HEK293 (cell line): ENCODE measurements around the gene KIAA1614.

Source experiments
- CTCF ChIA-PET: fragments of 350-600 bp; formaldehyde crosslinking; extraction: SDS; loops from one replicate; lab custom pipeline; 2021; ENCODE audit warnings: antibody characterized with exemption; lab: Yijun Ruan, JAX
- POLR2A ChIA-PET: fragments of 300-600 bp; formaldehyde crosslinking; extraction: SDS; loops from one replicate; lab custom pipeline; 2020; ENCODE audit warnings: antibody characterized with exemption, inconsistent platforms; lab: Yijun Ruan, JAX
- H3K27ac ChIP-seq: fragments of 200-500 bp; sonication (Bioruptor generic); 2 replicates; pipeline ENCODE4 v1.5.1; 2014; ENCODE audit warnings: low read depth, low read length, control low read depth, inconsistent platforms; ENCODE audit errors: extremely low read depth
- H3K36me3 ChIP-seq, 2 experiments: fragments of 200-500 bp in 1 of 2; sonication (Bioruptor generic) in 1 of 2; 1 replicate in 1 of 2; 2 replicates in 1 of 2; pipeline ENCODE4 v1.5.1; 2014 to 2017; ENCODE audit warnings: inconsistent platforms in 2 of 2, low read length in 2 of 2; ENCODE audit not compliant: control insufficient read depth in 2 of 2, insufficient read depth in 1 of 2
- H3K4me1 ChIP-seq: fragments of 200-500 bp; sonication (Bioruptor generic); 2 replicates; pipeline ENCODE4 v1.5.1; 2014; ENCODE audit warnings: mild to moderate bottlenecking, low read length, inconsistent platforms; ENCODE audit not compliant: control insufficient read depth, insufficient read depth
- H3K4me3 ChIP-seq: 2 replicates; pipeline ENCODE4 v1.5.1; 2011; ENCODE audit warnings: low read depth, mild to moderate bottlenecking, control low read depth, low read length, moderate library complexity
- H3K9me3 ChIP-seq: fragments of 200-500 bp; sonication (Bioruptor generic); 2 replicates; pipeline ENCODE4 v1.5.1; 2014; ENCODE audit warnings: low read depth, low read length, inconsistent platforms; ENCODE audit not compliant: control insufficient read depth, insufficient read depth
- EGR2 ChIP-seq: fragments of 450-650 bp; formaldehyde crosslinking; IDR thresholded peaks from 2 replicates; pipeline ENCODE4 v1.5.1; 2016; ENCODE audit warnings: low read depth, missing biosample characterization, missing genetic modification characterization
- OSR2 ChIP-seq: fragments of 450-650 bp; formaldehyde crosslinking; IDR thresholded peaks from 2 replicates; pipeline ENCODE4 v1.5.1; 2016; ENCODE audit warnings: missing biosample characterization, missing genetic modification characterization
- REPIN1 ChIP-seq: fragments of 450-650 bp; formaldehyde crosslinking; IDR thresholded peaks from 2 replicates; pipeline ENCODE4 v1.5.1; 2017; ENCODE audit warnings: missing biosample characterization, missing genetic modification characterization, low read depth
- ZBTB1 ChIP-seq: fragments of 450-650 bp; formaldehyde crosslinking; IDR thresholded peaks from 2 replicates; pipeline ENCODE4 v1.5.1; 2016; ENCODE audit warnings: missing biosample characterization, missing genetic modification characterization
- ZBTB17 ChIP-seq: fragments of 450-650 bp; formaldehyde crosslinking; IDR thresholded peaks from 2 replicates; pipeline ENCODE4 v1.5.1; 2016; ENCODE audit warnings: missing biosample characterization, missing genetic modification characterization
- ZBTB7A ChIP-seq: fragments of 450-650 bp; formaldehyde crosslinking; IDR thresholded peaks from 2 replicates; pipeline ENCODE4 v1.5.1; 2016; ENCODE audit warnings: low read depth, missing biosample characterization, missing genetic modification characterization
- ZFHX2 ChIP-seq: fragments of 450-650 bp; formaldehyde crosslinking; conservative IDR thresholded peaks from 2 replicates; pipeline ENCODE4 v1.5.1; 2016; ENCODE audit warnings: missing biosample characterization, missing genetic modification characterization
- ZFP69B ChIP-seq: fragments of 450-650 bp; formaldehyde crosslinking; IDR thresholded peaks from 2 replicates; pipeline ENCODE4 v1.5.1; 2016; ENCODE audit warnings: missing biosample characterization, missing genetic modification characterization
- ZNF175 ChIP-seq: fragments of 450-650 bp; formaldehyde crosslinking; IDR thresholded peaks from 2 replicates; pipeline ENCODE4 v1.5.1; 2016; ENCODE audit warnings: missing biosample characterization, missing genetic modification characterization
- ZNF214 ChIP-seq: fragments of 450-650 bp; formaldehyde crosslinking; IDR thresholded peaks from 2 replicates; pipeline ENCODE4 v1.5.1; 2017; ENCODE audit warnings: missing biosample characterization, mild to moderate bottlenecking, missing genetic modification characterization, borderline replicate concordance
- ZNF23 ChIP-seq: fragments of 450-650 bp; formaldehyde crosslinking; IDR thresholded peaks from 2 replicates; pipeline ENCODE4 v1.5.1; 2016; ENCODE audit warnings: missing biosample characterization, missing genetic modification characterization, borderline replicate concordance
- ZNF239 ChIP-seq: fragments of 450-650 bp; formaldehyde crosslinking; IDR thresholded peaks from 2 replicates; pipeline ENCODE4 v1.5.1; 2016; ENCODE audit warnings: missing biosample characterization, missing genetic modification characterization
- ZNF311 ChIP-seq: fragments of 450-650 bp; formaldehyde crosslinking; IDR thresholded peaks from 2 replicates; pipeline ENCODE4 v1.5.1; 2017; ENCODE audit warnings: missing biosample characterization, missing genetic modification characterization, borderline replicate concordance
- ZNF350 ChIP-seq: fragments of 450-650 bp; formaldehyde crosslinking; IDR thresholded peaks from 2 replicates; pipeline ENCODE4 v1.5.0; 2017; ENCODE audit warnings: missing biosample characterization, mild to moderate bottlenecking, missing genetic modification characterization
- ZNF596 ChIP-seq: fragments of 450-650 bp; IDR thresholded peaks from 2 replicates; pipeline ENCODE4 v1.5.0; 2018; ENCODE audit warnings: missing biosample characterization, mild to moderate bottlenecking, missing genetic modification characterization, moderate library complexity
- ZNF600 ChIP-seq: fragments of 450-650 bp; formaldehyde crosslinking; IDR thresholded peaks from 2 replicates; pipeline ENCODE4 v1.5.1; 2016; ENCODE audit warnings: missing biosample characterization, missing genetic modification characterization
- ZNF747 ChIP-seq: fragments of 450-650 bp; formaldehyde crosslinking; IDR thresholded peaks from 2 replicates; pipeline ENCODE4 v1.5.1; 2016; ENCODE audit warnings: missing biosample characterization, missing genetic modification characterization
- ZNF792 ChIP-seq: fragments of 450-650 bp; formaldehyde crosslinking; IDR thresholded peaks from 2 replicates; pipeline ENCODE4 v1.5.1; 2016; ENCODE audit warnings: missing biosample characterization, missing genetic modification characterization
- TF ChIP-seq, protein P1 (sequence below): IDR thresholded peaks from 2 replicates; pipeline ENCODE4 v1.6.1; 2011; ENCODE audit warnings: mild to moderate bottlenecking, low read depth, low read length, borderline replicate concordance
- TF ChIP-seq, protein P2 (sequence below): fragments of 450-650 bp; formaldehyde crosslinking; IDR thresholded peaks from 2 replicates; pipeline ENCODE4 v1.5.1; 2017; ENCODE audit warnings: missing biosample characterization, missing genetic modification characterization
- TF ChIP-seq, protein P3 (sequence below): fragments of 450-650 bp; formaldehyde crosslinking; IDR thresholded peaks from 2 replicates; pipeline ENCODE4 v1.5.1; 2016; ENCODE audit warnings: missing biosample characterization, missing genetic modification characterization
- TF ChIP-seq, protein P4 (sequence below): fragments of 450-650 bp; formaldehyde crosslinking; IDR thresholded peaks from 2 replicates; pipeline ENCODE4 v1.5.1; 2017; ENCODE audit warnings: missing biosample characterization, missing genetic modification characterization
- TF ChIP-seq, protein P5 (sequence below): fragments of 450-650 bp; IDR thresholded peaks from 2 replicates; pipeline ENCODE4 v1.5.1; 2018; ENCODE audit warnings: missing biosample characterization, missing genetic modification characterization
- TF ChIP-seq, protein P6 (sequence below): fragments of 450-650 bp; formaldehyde crosslinking; conservative IDR thresholded peaks from 2 replicates; pipeline ENCODE4 v1.5.1; 2016; ENCODE audit warnings: low read depth, missing biosample characterization, missing genetic modification characterization

The KIAA1614 gene

DNA sequence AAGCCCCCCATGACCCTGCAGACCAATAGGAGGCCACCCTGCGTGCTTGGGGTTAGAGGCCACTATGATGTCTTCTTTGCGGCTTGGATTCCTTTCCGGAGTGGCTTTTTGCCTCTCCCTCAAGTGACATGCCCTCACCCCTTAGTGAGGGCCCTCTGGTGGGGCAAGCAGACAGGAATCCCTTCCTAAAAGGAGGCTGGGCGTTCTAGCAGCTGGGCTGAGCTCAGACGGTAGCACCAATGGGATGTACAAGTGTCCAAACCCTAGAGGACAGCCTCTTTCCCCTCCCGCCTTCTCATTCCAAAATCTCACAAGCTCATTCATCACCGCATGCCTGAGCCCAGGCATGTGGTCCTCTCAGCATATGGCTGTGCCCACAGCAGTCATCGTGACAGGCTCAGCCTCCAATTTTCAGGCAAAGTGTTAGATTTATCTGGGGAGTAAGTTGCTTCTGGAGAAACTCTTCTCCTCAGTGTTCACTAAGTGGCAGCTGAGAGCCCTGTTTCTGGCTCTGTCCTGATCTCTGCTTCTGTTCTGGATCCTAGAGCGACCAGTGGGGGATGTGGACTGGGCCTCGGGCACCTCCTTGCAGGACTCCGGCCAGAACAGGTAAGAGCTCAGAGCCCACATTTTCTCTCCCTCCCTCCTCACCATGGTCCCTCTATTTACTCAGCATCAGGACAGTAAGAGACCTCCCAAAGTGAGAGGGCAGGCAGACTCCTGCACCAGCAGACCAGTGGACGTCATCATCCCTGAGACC, 4.8 kb downstream of the KIAA1614 start:
- TF ChIP-seq ZNF175 (tag by site-specific recombination) (no peak), ZNF596 (tag by site-specific recombination) (no peak), ZBTB1 (tag by site-specific recombination) (no peak), ZNF311 (tag by site-specific recombination) (no peak), ZNF214 (tag by site-specific recombination) (no peak), ZFP69B (tag by site-specific recombination) (no peak), ZFHX2 (tag by site-specific recombination) (no peak), ZNF747 (tag by site-specific recombination) (no peak), ZNF792 (tag by site-specific recombination) (no peak), EGR2 (tag by site-specific recombination) (no peak), ZNF239 (tag by site-specific recombination) (no peak)
- TF ChIP-seq, protein P1, sequence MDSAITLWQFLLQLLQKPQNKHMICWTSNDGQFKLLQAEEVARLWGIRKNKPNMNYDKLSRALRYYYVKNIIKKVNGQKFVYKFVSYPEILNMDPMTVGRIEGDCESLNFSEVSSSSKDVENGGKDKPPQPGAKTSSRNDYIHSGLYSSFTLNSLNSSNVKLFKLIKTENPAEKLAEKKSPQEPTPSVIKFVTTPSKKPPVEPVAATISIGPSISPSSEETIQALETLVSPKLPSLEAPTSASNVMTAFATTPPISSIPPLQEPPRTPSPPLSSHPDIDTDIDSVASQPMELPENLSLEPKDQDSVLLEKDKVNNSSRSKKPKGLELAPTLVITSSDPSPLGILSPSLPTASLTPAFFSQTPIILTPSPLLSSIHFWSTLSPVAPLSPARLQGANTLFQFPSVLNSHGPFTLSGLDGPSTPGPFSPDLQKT, result no peak
- TF ChIP-seq, protein P2, sequence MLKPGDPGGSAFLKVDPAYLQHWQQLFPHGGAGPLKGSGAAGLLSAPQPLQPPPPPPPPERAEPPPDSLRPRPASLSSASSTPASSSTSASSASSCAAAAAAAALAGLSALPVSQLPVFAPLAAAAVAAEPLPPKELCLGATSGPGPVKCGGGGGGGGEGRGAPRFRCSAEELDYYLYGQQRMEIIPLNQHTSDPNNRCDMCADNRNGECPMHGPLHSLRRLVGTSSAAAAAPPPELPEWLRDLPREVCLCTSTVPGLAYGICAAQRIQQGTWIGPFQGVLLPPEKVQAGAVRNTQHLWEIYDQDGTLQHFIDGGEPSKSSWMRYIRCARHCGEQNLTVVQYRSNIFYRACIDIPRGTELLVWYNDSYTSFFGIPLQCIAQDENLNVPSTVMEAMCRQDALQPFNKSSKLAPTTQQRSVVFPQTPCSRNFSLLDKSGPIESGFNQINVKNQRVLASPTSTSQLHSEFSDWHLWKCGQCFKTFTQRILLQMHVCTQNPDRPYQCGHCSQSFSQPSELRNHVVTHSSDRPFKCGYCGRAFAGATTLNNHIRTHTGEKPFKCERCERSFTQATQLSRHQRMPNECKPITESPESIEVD (tag by site-specific recombination), result no peak
- TF ChIP-seq, protein P3, sequence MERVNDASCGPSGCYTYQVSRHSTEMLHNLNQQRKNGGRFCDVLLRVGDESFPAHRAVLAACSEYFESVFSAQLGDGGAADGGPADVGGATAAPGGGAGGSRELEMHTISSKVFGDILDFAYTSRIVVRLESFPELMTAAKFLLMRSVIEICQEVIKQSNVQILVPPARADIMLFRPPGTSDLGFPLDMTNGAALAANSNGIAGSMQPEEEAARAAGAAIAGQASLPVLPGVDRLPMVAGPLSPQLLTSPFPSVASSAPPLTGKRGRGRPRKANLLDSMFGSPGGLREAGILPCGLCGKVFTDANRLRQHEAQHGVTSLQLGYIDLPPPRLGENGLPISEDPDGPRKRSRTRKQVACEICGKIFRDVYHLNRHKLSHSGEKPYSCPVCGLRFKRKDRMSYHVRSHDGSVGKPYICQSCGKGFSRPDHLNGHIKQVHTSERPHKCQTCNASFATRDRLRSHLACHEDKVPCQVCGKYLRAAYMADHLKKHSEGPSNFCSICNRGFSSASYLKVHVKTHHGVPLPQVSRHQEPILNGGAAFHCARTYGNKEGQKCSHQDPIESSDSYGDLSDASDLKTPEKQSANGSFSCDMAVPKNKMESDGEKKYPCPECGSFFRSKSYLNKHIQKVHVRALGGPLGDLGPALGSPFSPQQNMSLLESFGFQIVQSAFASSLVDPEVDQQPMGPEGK, result no peak
- TF ChIP-seq, protein P4, sequence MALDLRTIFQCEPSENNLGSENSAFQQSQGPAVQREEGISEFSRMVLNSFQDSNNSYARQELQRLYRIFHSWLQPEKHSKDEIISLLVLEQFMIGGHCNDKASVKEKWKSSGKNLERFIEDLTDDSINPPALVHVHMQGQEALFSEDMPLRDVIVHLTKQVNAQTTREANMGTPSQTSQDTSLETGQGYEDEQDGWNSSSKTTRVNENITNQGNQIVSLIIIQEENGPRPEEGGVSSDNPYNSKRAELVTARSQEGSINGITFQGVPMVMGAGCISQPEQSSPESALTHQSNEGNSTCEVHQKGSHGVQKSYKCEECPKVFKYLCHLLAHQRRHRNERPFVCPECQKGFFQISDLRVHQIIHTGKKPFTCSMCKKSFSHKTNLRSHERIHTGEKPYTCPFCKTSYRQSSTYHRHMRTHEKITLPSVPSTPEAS, result no peak
- TF ChIP-seq, protein P5, sequence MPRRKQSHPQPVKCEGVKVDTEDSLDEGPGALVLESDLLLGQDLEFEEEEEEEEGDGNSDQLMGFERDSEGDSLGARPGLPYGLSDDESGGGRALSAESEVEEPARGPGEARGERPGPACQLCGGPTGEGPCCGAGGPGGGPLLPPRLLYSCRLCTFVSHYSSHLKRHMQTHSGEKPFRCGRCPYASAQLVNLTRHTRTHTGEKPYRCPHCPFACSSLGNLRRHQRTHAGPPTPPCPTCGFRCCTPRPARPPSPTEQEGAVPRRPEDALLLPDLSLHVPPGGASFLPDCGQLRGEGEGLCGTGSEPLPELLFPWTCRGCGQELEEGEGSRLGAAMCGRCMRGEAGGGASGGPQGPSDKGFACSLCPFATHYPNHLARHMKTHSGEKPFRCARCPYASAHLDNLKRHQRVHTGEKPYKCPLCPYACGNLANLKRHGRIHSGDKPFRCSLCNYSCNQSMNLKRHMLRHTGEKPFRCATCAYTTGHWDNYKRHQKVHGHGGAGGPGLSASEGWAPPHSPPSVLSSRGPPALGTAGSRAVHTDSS (tag by site-specific recombination), result no peak
- POLR2A ChIA-PET, result no interaction called here
- CTCF ChIA-PET, result interaction anchor here (0.9 kb wide), 1 partner anchor 36 kb away, joined by 3 read pairs; no protein-coding TSS in a partner anchor
- H3K4me3 ChIP-seq, result no peak overlapping the region
- H3K27ac ChIP-seq, result no peak overlapping the region
- no peaks in the 10 kb centered on the region for H3K36me3 ChIP-seq
- no peaks in the 10 kb centered on the region for H3K4me1 ChIP-seq
- no peaks in the 10 kb centered on the region for H3K9me3 ChIP-seq

DNA sequence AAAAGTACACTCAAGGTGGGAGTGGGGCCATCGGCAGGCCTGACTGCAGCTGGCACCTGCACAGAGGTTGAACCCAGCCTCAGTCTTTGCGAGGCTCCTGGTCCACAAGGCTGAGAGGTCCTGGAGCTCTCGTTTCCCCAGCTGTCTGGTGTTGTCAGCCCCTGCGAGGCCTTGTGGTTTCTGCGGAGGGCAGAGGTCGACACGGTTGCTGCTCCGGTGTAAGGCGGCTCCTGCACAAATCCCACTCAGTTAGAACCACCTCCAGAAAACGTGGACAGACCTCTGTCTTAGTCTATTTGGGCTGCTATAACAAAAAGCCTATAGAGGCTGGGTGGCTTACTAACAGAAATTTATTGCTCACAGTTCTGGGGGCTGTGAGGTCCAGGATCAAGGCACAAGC, 5.8 kb downstream of the KIAA1614 start:
- Histone ChIP-seq H3K36me3 (no peaks in the 10 kb centered on the region), H3K4me1 (peaks cover 3% of the 10 kb centered on the region; the same call in 1 of the 2 replicates), H3K4me3 (no peak overlapping the region), H3K27ac (no peak overlapping the region), H3K9me3 (no peaks in the 10 kb centered on the region)
- CTCF ChIA-PET, result interaction anchor here (1.0 kb wide), 1 partner anchor 56 kb away, joined by 3 read pairs; no protein-coding TSS in a partner anchor
- POLR2A ChIA-PET, result no interaction called here
- TF ChIP-seq ZNF600 (tag by site-specific recombination) (peak; percentile 27; the same call in 1 of the 2 replicates), ZNF23 (no peak), ZNF350 (tag by site-specific recombination) (no peak), OSR2 (peak; percentile 78), ZBTB17 (tag by site-specific recombination) (no peak), REPIN1 (no peak), ZBTB7A (tag by site-specific recombination) (no peak)
- TF ChIP-seq, protein P6, sequence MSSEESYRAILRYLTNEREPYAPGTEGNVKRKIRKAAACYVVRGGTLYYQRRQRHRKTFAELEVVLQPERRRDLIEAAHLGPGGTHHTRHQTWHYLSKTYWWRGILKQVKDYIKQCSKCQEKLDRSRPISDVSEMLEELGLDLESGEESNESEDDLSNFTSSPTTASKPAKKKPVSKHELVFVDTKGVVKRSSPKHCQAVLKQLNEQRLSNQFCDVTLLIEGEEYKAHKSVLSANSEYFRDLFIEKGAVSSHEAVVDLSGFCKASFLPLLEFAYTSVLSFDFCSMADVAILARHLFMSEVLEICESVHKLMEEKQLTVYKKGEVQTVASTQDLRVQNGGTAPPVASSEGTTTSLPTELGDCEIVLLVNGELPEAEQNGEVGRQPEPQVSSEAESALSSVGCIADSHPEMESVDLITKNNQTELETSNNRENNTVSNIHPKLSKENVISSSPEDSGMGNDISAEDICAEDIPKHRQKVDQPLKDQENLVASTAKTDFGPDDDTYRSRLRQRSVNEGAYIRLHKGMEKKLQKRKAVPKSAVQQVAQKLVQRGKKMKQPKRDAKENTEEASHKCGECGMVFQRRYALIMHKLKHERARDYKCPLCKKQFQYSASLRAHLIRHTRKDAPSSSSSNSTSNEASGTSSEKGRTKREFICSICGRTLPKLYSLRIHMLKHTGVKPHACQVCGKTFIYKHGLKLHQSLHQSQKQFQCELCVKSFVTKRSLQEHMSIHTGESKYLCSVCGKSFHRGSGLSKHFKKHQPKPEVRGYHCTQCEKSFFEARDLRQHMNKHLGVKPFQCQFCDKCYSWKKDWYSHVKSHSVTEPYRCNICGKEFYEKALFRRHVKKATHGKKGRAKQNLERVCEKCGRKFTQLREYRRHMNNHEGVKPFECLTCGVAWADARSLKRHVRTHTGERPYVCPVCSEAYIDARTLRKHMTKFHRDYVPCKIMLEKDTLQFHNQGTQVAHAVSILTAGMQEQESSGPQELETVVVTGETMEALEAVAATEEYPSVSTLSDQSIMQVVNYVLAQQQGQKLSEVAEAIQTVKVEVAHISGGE, result no peak
